ENCODE results near the gene TSPAN10. TPM values are rescaled to one million over a fixed set of nuclear protein-coding genes. Genes with fewer than 3 reads are reported as not detected.
"Not testable (repeated sequence)": the region's sequence is repeated elsewhere in the genome, so short reads cannot be mapped to it uniquely, and the experiment has no call there.

TSPAN10 gene
- total RNA-seq, 1 donor from 2014 or later = not detected

DNA sequence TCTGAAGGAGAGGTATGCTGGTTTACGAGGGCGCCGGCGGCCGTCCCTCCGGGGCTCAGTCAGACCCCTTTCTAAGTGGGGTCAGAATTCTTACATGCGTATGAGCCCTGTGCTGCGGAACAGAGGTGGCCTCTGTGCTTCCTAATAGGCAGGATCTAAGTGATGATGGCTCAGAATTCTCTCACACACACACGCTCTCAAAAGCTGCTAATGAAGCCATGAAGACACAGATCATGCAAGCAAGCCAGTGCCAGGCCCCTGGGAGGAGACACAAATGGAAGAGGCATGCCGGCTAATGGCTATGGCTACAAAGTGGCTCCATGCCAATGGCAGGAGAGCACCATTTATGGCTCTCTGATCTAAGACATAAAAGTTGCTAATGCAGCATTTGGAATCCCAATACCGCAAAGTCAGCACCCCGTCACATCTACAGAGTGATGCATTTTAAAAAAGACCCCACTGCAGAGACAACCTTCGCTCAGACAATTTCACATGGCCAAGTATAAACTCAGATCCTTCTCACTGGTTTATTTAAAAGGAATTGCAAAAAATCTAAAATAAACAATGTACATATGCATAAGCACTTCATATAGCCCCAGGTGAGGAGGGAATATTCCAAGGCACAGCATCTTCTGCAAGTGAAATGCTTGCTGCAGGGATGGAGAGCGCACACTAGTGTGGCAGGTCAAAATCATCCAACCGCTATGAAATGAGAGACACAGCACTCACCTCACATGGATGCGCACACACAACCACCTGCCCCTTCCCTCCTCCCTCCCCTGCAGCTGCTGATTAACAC is 24.6 kb upstream of the TSPAN10 start:
- Mint-ChIP-seq H3K4me3 (ENCODE audit: unreplicated experiment) (peak overlapping the region; percentile 87), H3K27me3 (ENCODE audit: unreplicated experiment) (peaks cover 12% of the 10 kb centered on the region), H3K4me1 (ENCODE audit: low read depth, unreplicated experiment) (peaks cover 48% of the 10 kb centered on the region), H3K27ac (ENCODE audit: unreplicated experiment) (peak overlapping the region; percentile 98), H3K36me3 (ENCODE audit: unreplicated experiment) (peaks cover 7% of the 10 kb centered on the region), H3K9me3 (ENCODE audit: unreplicated experiment) (peaks cover 21% of the 10 kb centered on the region)
- TF ChIP-seq, protein P1, sequence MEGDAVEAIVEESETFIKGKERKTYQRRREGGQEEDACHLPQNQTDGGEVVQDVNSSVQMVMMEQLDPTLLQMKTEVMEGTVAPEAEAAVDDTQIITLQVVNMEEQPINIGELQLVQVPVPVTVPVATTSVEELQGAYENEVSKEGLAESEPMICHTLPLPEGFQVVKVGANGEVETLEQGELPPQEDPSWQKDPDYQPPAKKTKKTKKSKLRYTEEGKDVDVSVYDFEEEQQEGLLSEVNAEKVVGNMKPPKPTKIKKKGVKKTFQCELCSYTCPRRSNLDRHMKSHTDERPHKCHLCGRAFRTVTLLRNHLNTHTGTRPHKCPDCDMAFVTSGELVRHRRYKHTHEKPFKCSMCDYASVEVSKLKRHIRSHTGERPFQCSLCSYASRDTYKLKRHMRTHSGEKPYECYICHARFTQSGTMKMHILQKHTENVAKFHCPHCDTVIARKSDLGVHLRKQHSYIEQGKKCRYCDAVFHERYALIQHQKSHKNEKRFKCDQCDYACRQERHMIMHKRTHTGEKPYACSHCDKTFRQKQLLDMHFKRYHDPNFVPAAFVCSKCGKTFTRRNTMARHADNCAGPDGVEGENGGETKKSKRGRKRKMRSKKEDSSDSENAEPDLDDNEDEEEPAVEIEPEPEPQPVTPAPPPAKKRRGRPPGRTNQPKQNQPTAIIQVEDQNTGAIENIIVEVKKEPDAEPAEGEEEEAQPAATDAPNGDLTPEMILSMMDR (IDR thresholded peaks at IDR 0.05; ENCODE audit: partially characterized antibody, unreplicated experiment) = no peak
- peak; percentile 69 for DNase-seq

DNA sequence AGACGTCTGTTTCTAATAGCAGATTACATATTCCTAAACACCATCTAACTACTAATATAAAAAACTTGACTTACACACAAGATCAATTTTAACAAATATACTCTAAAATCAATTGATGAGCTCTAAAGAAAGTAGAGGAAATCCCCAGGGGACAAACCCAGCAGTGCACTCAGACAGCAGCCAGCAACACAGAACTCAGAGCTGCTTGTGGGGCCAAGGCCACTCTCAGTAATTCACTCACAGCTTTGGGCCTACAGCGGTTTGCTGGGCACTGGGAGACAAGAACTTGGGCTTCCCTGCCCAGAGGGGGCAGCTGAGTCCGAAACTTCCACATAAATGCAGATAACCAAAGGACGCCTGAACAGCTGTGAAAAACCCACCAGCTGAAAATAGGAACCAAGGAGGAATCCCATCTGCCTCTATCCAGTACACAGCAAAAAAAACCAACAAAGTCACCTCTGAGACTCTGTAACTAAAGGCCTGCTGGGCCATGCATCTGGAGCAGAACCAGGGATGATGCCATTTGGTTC is 21.5 kb upstream of the TSPAN10 start:
- TF ChIP-seq, protein P1 (IDR thresholded peaks at IDR 0.05; ENCODE audit: partially characterized antibody, unreplicated experiment) = no peak
- Mint-ChIP-seq H3K4me1 (ENCODE audit: low read depth, unreplicated experiment) (peaks cover 43% of the 10 kb centered on the region), H3K4me3 (ENCODE audit: unreplicated experiment) (peak overlapping the region; percentile 87), H3K36me3 (ENCODE audit: unreplicated experiment) (peaks cover 7% of the 10 kb centered on the region), H3K9me3 (ENCODE audit: unreplicated experiment) (peaks cover 21% of the 10 kb centered on the region), H3K27ac (ENCODE audit: unreplicated experiment) (peak overlapping the region; percentile 98), H3K27me3 (ENCODE audit: unreplicated experiment) (peaks cover 12% of the 10 kb centered on the region)
- DNase-seq = peak; percentile 30

DNA sequence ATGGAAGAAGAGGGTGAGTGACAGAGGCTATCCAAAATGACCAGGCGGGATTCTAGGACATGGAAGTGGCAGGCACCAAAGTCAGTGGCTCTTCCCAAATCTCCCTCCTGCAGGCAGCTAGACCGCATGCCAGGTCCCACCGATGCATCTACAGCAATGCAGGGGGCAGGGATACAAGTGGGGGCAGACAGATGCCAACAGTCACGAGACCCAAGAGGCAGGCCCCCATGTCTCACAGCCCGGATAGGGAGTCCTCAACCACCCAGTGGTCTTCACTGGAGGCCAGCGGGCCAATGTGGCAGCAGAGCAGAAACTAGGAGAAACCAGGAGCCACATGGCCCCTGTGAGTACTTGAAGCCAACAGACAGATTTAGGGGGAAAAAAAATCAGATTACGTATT is 20.1 kb upstream of the TSPAN10 start:
- Mint-ChIP-seq H3K36me3 (ENCODE audit: unreplicated experiment) (peaks cover 7% of the 10 kb centered on the region), H3K4me3 (ENCODE audit: unreplicated experiment) (peak overlapping the region; percentile 52), H3K9me3 (ENCODE audit: unreplicated experiment) (peaks cover 24% of the 10 kb centered on the region), H3K27ac (ENCODE audit: unreplicated experiment) (peak overlapping the region; percentile 82), H3K27me3 (ENCODE audit: unreplicated experiment) (peaks cover 12% of the 10 kb centered on the region), H3K4me1 (ENCODE audit: low read depth, unreplicated experiment) (peaks cover 41% of the 10 kb centered on the region)
- TF ChIP-seq, protein P1 (IDR thresholded peaks at IDR 0.05; ENCODE audit: partially characterized antibody, unreplicated experiment) = no peak
- no peak for DNase-seq

DNA sequence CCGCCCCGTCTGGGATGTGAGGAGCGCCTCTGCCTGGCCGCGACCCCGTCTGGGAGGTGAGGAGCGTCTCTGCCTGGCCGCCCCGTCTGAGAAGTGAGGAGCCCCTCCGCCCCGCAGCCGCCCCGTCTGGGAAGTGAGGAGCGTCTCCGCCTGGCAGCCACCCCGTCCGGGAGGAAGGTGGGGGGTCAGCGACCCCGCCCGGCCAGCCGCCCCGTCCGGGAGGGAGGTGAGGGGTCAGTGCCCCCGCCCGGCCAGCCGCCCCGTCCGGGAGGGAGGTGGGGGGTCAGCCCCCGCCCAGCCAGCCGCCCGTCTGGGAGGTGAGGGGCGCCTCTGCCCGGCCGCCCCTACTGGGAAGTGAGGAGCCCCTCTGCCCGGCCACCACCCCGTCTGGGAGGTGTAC is 18.7 kb upstream of the TSPAN10 start:
- not testable (repeated sequence) for H3K27ac Mint-ChIP-seq (ENCODE audit: unreplicated experiment); H3K4me3 Mint-ChIP-seq (ENCODE audit: unreplicated experiment); H3K36me3 Mint-ChIP-seq (ENCODE audit: unreplicated experiment); DNase-seq; H3K27me3 Mint-ChIP-seq (ENCODE audit: unreplicated experiment)
- Mint-ChIP-seq H3K9me3 (ENCODE audit: unreplicated experiment) (peaks cover 22% of the 10 kb centered on the region), H3K4me1 (ENCODE audit: low read depth, unreplicated experiment) (peaks cover 27% of the 10 kb centered on the region)

DNA sequence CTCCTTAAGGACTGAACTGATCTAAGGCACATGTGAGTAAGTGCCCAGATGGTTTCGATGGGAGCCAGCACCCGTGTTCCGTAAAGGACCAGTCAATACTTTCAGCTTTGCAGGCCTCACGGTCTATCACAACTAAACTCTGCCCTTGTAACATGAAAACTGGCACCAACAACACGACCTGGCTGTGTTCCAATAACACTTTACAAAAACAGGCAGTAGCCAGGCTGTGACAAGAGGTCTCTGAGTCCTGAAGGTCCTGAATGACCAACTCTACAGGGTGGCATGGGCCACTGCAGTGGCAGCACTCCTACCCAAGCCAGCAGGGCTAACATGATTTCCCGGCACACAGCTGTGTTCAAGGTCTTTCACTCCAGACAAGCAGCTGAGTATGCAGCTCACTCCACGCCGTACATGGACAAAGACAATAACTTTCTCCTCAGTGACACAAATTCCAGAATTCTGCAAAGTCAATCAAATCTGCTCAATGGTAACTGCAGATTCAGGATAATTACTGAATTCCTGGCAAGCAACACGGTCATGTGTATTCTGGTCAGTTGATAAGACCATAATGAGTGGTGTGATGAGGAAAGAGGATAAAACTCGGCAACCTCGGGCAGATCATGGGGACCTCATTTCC is 15.4 kb upstream of the TSPAN10 start:
- peaks cover 4% of the 10 kb centered on the region for H3K4me1 Mint-ChIP-seq (ENCODE audit: low read depth, unreplicated experiment)
- H3K27me3 Mint-ChIP-seq (ENCODE audit: unreplicated experiment) = peaks cover 8% of the 10 kb centered on the region
- H3K36me3 Mint-ChIP-seq (ENCODE audit: unreplicated experiment) = peaks cover 24% of the 10 kb centered on the region
- peaks cover 5% of the 10 kb centered on the region for H3K9me3 Mint-ChIP-seq (ENCODE audit: unreplicated experiment)
- H3K4me3 Mint-ChIP-seq (ENCODE audit: unreplicated experiment) = no peak overlapping the region
- DNase-seq = no peak
- no peak overlapping the region for H3K27ac Mint-ChIP-seq (ENCODE audit: unreplicated experiment)
- TF ChIP-seq, protein P1 (IDR thresholded peaks at IDR 0.05; ENCODE audit: partially characterized antibody, unreplicated experiment) = no peak
